ENCODE data around the gene CNIH3.

The CNIH3 gene

GRCh38 chr1:224617410-224618355 is 1.6 kb downstream of the CNIH3 start:
- Histone ChIP-seq H2AFZ (ENCODE audit: low read depth, low read length, severe bottlenecking) (no peak overlapping the region), H3K27ac (ENCODE audit: low read depth, low read length) (no peak overlapping the region), H3K9me2 (replicated peaks; ENCODE audit: insufficient read depth, low read length) (no peaks in the 10 kb centered on the region), H3K36me3 (ENCODE audit: low read length) (no peaks in the 10 kb centered on the region), H3K27me3 (ENCODE audit: low read length) (no peaks in the 10 kb centered on the region), H3K4me2 (ENCODE audit: low read depth, low read length, poor library complexity, severe bottlenecking) (no peak overlapping the region), H3K4me3 (ENCODE audit: insufficient read depth, low read length, poor library complexity, severe bottlenecking) (no peak overlapping the region), H3F3A (ENCODE audit: insufficient read depth) (no peaks in the 10 kb centered on the region), H3K79me2 (ENCODE audit: insufficient read depth, low read length) (no peaks in the 10 kb centered on the region), H4K20me1 (ENCODE audit: low read depth, low read length) (no peaks in the 10 kb centered on the region), H3K9ac (ENCODE audit: low read length) (no peak overlapping the region), H3K9me3 (ENCODE audit: insufficient read depth, low read length) (no peaks in the 10 kb centered on the region)
- TF ChIP-seq CTCF (IDR thresholded peaks at IDR 0.05; ENCODE audit: insufficient read depth, low read length, poor library complexity, severe bottlenecking): no peak
- TF ChIP-seq EZH2phosphoT487 (conservative IDR thresholded peaks at IDR 0.05; ENCODE audit: low read length): no peak

- H3K27ac ChIP-seq (ENCODE audit: low read depth, low read length): no peak overlapping the region
- TF ChIP-seq CTCF (IDR thresholded peaks at IDR 0.05; ENCODE audit: insufficient read depth, low read length, poor library complexity, severe bottlenecking) (no peak), EZH2phosphoT487 (conservative IDR thresholded peaks at IDR 0.05; ENCODE audit: low read length) (no peak)
- no peaks in the 10 kb centered on the region for H3K9me3 ChIP-seq (ENCODE audit: insufficient read depth, low read length)
- no peak overlapping the region for H3K4me3 ChIP-seq (ENCODE audit: insufficient read depth, low read length, poor library complexity, severe bottlenecking)
- H3K9me2 ChIP-seq (replicated peaks; ENCODE audit: insufficient read depth, low read length): no peaks in the 10 kb centered on the region
- no peaks in the 10 kb centered on the region for H4K20me1 ChIP-seq (ENCODE audit: low read depth, low read length)
- no peaks in the 10 kb centered on the region for H3F3A ChIP-seq (ENCODE audit: insufficient read depth)
- no peak overlapping the region for H3K4me2 ChIP-seq (ENCODE audit: low read depth, low read length, poor library complexity, severe bottlenecking)
- H3K79me2 ChIP-seq (ENCODE audit: insufficient read depth, low read length): no peaks in the 10 kb centered on the region
- H3K27me3 ChIP-seq (ENCODE audit: low read length): no peaks in the 10 kb centered on the region
- H3K36me3 ChIP-seq (ENCODE audit: low read length): no peaks in the 10 kb centered on the region
- no peak overlapping the region for H2AFZ ChIP-seq (ENCODE audit: low read depth, low read length, severe bottlenecking)
- H3K9ac ChIP-seq (ENCODE audit: low read length): no peak overlapping the region
These were observed 3.1 kb downstream of the CNIH3 start for GRCh38 chr1:224619209-224619608.

- Histone ChIP-seq H4K20me1 (ENCODE audit: low read depth, low read length) (no peaks in the 10 kb centered on the region), H3K79me2 (ENCODE audit: insufficient read depth, low read length) (no peaks in the 10 kb centered on the region), H3K27ac (ENCODE audit: low read depth, low read length) (no peak overlapping the region), H3K36me3 (ENCODE audit: low read length) (no peaks in the 10 kb centered on the region), H3K9me3 (ENCODE audit: insufficient read depth, low read length) (no peaks in the 10 kb centered on the region), H3K27me3 (ENCODE audit: low read length) (no peaks in the 10 kb centered on the region), H3K9ac (ENCODE audit: low read length) (no peak overlapping the region), H3F3A (ENCODE audit: insufficient read depth) (no peaks in the 10 kb centered on the region), H2AFZ (ENCODE audit: low read depth, low read length, severe bottlenecking) (no peak overlapping the region), H3K4me3 (ENCODE audit: insufficient read depth, low read length, poor library complexity, severe bottlenecking) (no peak overlapping the region), H3K4me2 (ENCODE audit: low read depth, low read length, poor library complexity, severe bottlenecking) (no peak overlapping the region), H3K9me2 (replicated peaks; ENCODE audit: insufficient read depth, low read length) (no peaks in the 10 kb centered on the region)
- TF ChIP-seq EZH2phosphoT487 (conservative IDR thresholded peaks at IDR 0.05; ENCODE audit: low read length) (no peak), CTCF (IDR thresholded peaks at IDR 0.05; ENCODE audit: insufficient read depth, low read length, poor library complexity, severe bottlenecking) (no peak)
These were observed 4.0 kb downstream of the CNIH3 start for GRCh38 chr1:224620105-224620504.
